RWPE2 (cell line): ENCODE data around the gene EPS8L1.
A peak's percentile ranks its signal among the peaks of the same experiment; 100 is the strongest.

Experiments
- ATAC-seq: fragments of 200-7000 bp; cut with Tn5 transposase; 3 replicates; pipeline ENCODE4 v1.9.1; 2021; ENCODE audit warnings: low read depth
- DNase-seq: peaks from one replicate; pipeline ENCODE4 v3.0.0-alpha.2; 2020; ENCODE audit warnings: low spot score
- H3K27ac ChIP-seq: fragments of 450-650 bp; 2 replicates; pipeline ENCODE4 v1.5.1; 2017; ENCODE audit warnings: mild to moderate bottlenecking; ENCODE audit not compliant: poor library complexity, severe bottlenecking
- H3K27me3 ChIP-seq: fragments of 250-450 bp; sonication (Bioruptor Pico); 2 replicates; pipeline ENCODE4 v1.5.1; 2021; ENCODE audit warnings: mild to moderate bottlenecking, moderate library complexity; ENCODE audit not compliant: insufficient read depth, poor library complexity, severe bottlenecking
- H3K36me3 ChIP-seq: fragments of 250-450 bp; sonication (Bioruptor Pico); 2 replicates; pipeline ENCODE4 v1.5.1; 2020; ENCODE audit warnings: low read depth, mild to moderate bottlenecking, moderate library complexity
- H3K4me1 ChIP-seq: fragments of 250-450 bp; sonication (Bioruptor Pico); 2 replicates; pipeline ENCODE4 v1.5.1; 2021; ENCODE audit warnings: mild to moderate bottlenecking, moderate library complexity; ENCODE audit not compliant: insufficient read depth, poor library complexity, severe bottlenecking
- H3K4me3 ChIP-seq: fragments of 250-450 bp; sonication (Bioruptor Pico); 2 replicates; pipeline ENCODE4 v1.5.1; 2021; ENCODE audit warnings: mild to moderate bottlenecking, moderate library complexity; ENCODE audit not compliant: severe bottlenecking
- H3K9me3 ChIP-seq: fragments of 250-450 bp; sonication (Bioruptor Pico); 2 replicates; pipeline ENCODE4 v1.5.1; 2021; ENCODE audit warnings: mild to moderate bottlenecking, moderate library complexity; ENCODE audit not compliant: severe bottlenecking
- CTCF ChIP-seq: fragments of 450-650 bp; IDR thresholded peaks from one replicate; pipeline ENCODE4 v1.5.1; 2017; ENCODE audit warnings: mild to moderate bottlenecking, moderate library complexity; ENCODE audit not compliant: poor library complexity, severe bottlenecking

Gene EPS8L1

GRCh38 chr19:55080968-55081769 is 5.5 kb downstream of the EPS8L1 start:
- Histone ChIP-seq H3K36me3 (no peaks in the 10 kb centered on the region; the same call in 1 of the 2 replicates), H3K27ac (peak overlapping the region; percentile 84), H3K9me3 (no peaks in the 10 kb centered on the region), H3K4me1 (no peaks in the 10 kb centered on the region), H3K27me3 (no peaks in the 10 kb centered on the region), H3K4me3 (peak overlapping the region; percentile 49)
- DNase-seq = peak; percentile 88
- peak; percentile 73 for ATAC-seq
- no peak for TF ChIP-seq CTCF

GRCh38 chr19:55081770-55082019 is 6.0 kb downstream of the EPS8L1 start:
- Histone ChIP-seq H3K4me3 (no peak overlapping the region), H3K4me1 (no peaks in the 10 kb centered on the region), H3K9me3 (no peaks in the 10 kb centered on the region), H3K27ac (no peak overlapping the region), H3K27me3 (no peaks in the 10 kb centered on the region), H3K36me3 (no peaks in the 10 kb centered on the region; the same call in 1 of the 2 replicates)
- no peak for TF ChIP-seq CTCF
- no peak for ATAC-seq
- DNase-seq = no peak

GRCh38 chr19:55082020-55082851 is 6.6 kb downstream of the EPS8L1 start:
- ATAC-seq (no peak), DNase-seq (no peak)
- Histone ChIP-seq H3K4me3 (no peak overlapping the region), H3K27me3 (no peaks in the 10 kb centered on the region), H3K4me1 (no peaks in the 10 kb centered on the region), H3K9me3 (no peaks in the 10 kb centered on the region), H3K27ac (no peak overlapping the region), H3K36me3 (no peaks in the 10 kb centered on the region; the same call in 1 of the 2 replicates)
- no peak for TF ChIP-seq CTCF

GRCh38 chr19:55083004-55083850 is 7.6 kb downstream of the EPS8L1 start:
- Histone ChIP-seq H3K27me3 (no peaks in the 10 kb centered on the region), H3K4me1 (no peaks in the 10 kb centered on the region), H3K27ac (no peak overlapping the region), H3K36me3 (no peaks in the 10 kb centered on the region; the same call in 1 of the 2 replicates), H3K4me3 (no peak overlapping the region), H3K9me3 (no peaks in the 10 kb centered on the region)
- DNase-seq = no peak
- no peak for TF ChIP-seq CTCF
- no peak for ATAC-seq
